PC-9 (cell line): Measurements from ENCODE around the gene RBM15. TPM values are rescaled to one million over a fixed set of nuclear protein-coding genes. Genes with fewer than 3 reads are reported as not detected.
A peak's percentile ranks its signal among the peaks of the same experiment; 100 is the strongest.

ENCODE experiments used
- BruUV-seq: library from RNA; stranded (reverse); fragments of 400-500 nt; replicated peaks from 2 replicates; lab custom pipeline; 2021; lab: Mats Ljungman, UMichigan
- CTCF ChIA-PET: fragments of 300-600 bp; sonication (Branson Sonifier 250); formaldehyde crosslinking; loops from one replicate; lab custom pipeline; 2022; ENCODE audit warnings: antibody characterized with exemption; lab: Charles Lee
- POLR2A ChIA-PET: fragments of 300-600 bp; sonication (Branson Sonifier 250); formaldehyde crosslinking; loops from one replicate; lab custom pipeline; 2022; ENCODE audit warnings: antibody characterized with exemption; ENCODE audit not compliant: unreplicated experiment; lab: Charles Lee
- DNase-seq, 2 experiments: peaks; one replicate each; pipeline versions ENCODE4 v3.0.0 to v3.0.0-alpha.2; 2015 to 2022; ENCODE audit warnings: mixed read lengths in 1 of 2
- H2AFZ ChIP-seq: fragments of 200-600 bp; sonication (generic); 2 replicates; pipeline ENCODE4 v1.8.1; 2017; ENCODE audit warnings: antibody characterized with exemption
- H3F3A ChIP-seq: fragments of 200-600 bp; sonication (generic); 2 replicates; pipeline ENCODE4 v1.8.1; 2017; ENCODE audit warnings: antibody characterized with exemption, mild to moderate bottlenecking, low read depth; ENCODE audit not compliant: insufficient read depth
- H3K27ac ChIP-seq: fragments of 200-600 bp; sonication (generic); 2 replicates; pipeline ENCODE4 v1.6.1; 2016; ENCODE audit warnings: mixed run types
- H3K27me3 ChIP-seq: fragments of 200-600 bp; sonication (generic); 2 replicates; pipeline ENCODE4 v1.6.1; 2016; ENCODE audit warnings: low read depth, mixed run types; ENCODE audit not compliant: insufficient read depth
- H3K36me3 ChIP-seq: fragments of 200-600 bp; sonication (generic); 2 replicates; pipeline ENCODE4 v1.6.1; 2016; ENCODE audit warnings: low read depth, mixed run types
- H3K4me1 ChIP-seq: fragments of 200-600 bp; sonication (generic); replicated peaks from 2 replicates; pipeline ENCODE4 v1.6.1; 2016; ENCODE audit warnings: mixed run types; ENCODE audit not compliant: insufficient read depth
- H3K4me2 ChIP-seq: fragments of 200-600 bp; sonication (generic); 2 replicates; pipeline ENCODE4 v1.6.1; 2017; ENCODE audit warnings: mixed run types
- H3K4me3 ChIP-seq: fragments of 200-600 bp; sonication (generic); 2 replicates; pipeline ENCODE4 v1.6.1; 2016; ENCODE audit warnings: mixed run types
- H3K79me2 ChIP-seq: fragments of 200-600 bp; sonication (generic); 2 replicates; pipeline ENCODE4 v1.6.1; 2017; ENCODE audit warnings: low read depth, mixed run types
- H3K9me2 ChIP-seq: fragments of 200-600 bp; sonication (generic); 2 replicates; pipeline ENCODE4 v1.8.1; 2017; ENCODE audit warnings: mild to moderate bottlenecking; ENCODE audit not compliant: insufficient read depth
- H3K9me3 ChIP-seq: fragments of 200-600 bp; sonication (generic); 2 replicates; pipeline ENCODE4 v1.8.1; 2016; ENCODE audit warnings: low read depth; ENCODE audit not compliant: insufficient read depth
- H4K20me1 ChIP-seq: fragments of 200-600 bp; sonication (generic); 2 replicates; pipeline ENCODE4 v1.8.1; 2017; ENCODE audit not compliant: insufficient read depth
- CTCF ChIP-seq: fragments of 200-600 bp; sonication (generic); conservative IDR thresholded peaks from 2 replicates; pipeline ENCODE4 v1.6.1; 2017; ENCODE audit warnings: mixed run types, antibody characterized with exemption, mild to moderate bottlenecking, moderate library complexity
- EZH2 ChIP-seq: fragments of 200-600 bp; sonication (generic); IDR thresholded peaks from 2 replicates; pipeline ENCODE4 v1.8.0; 2017; ENCODE audit warnings: antibody characterized with exemption, low read depth
- intact Hi-C: fragments of 100-400 bp; cut with micrococcal nuclease; formaldehyde crosslinking; loops from one replicate; pipeline ENCODE4 v1.10.0; 2022; ENCODE audit not compliant: unreplicated experiment
- total RNA-seq: library from RNA; stranded (reverse); gene quantifications from 2 replicates; pipeline ENCODE4 v1.2.3, GENCODE V29; 2021

Gene RBM15
- total RNA-seq, 1 experiment from 2014 or later, result 43.1 TPM

GRCh38 chr1:110355321-110355720 lies 16.1 kb downstream of the RBM15 start:
- TF ChIP-seq EZH2, result no peak
- no peak for TF ChIP-seq CTCF

GRCh38 chr1:110356379-110356778 lies 17.2 kb downstream of the RBM15 start:
- peak overlapping the region; percentile 42 for H3K4me2 ChIP-seq
- peaks cover 23% of the 10 kb centered on the region; the same call in 1 of the 2 replicates for H4K20me1 ChIP-seq
- H3K27me3 ChIP-seq, result no peaks in the 10 kb centered on the region
- peaks cover 32% of the 10 kb centered on the region for H3K36me3 ChIP-seq
- H3K4me1 ChIP-seq, result peaks cover 46% of the 10 kb centered on the region
- ChIA-PET POLR2A (no interaction called here), CTCF (no interaction called here)
- H3K4me3 ChIP-seq, result no peak overlapping the region
- H3K9me2 ChIP-seq, result no peaks in the 10 kb centered on the region
- peak overlapping the region; percentile 46 for H3K27ac ChIP-seq
- H3K9me3 ChIP-seq, result no peaks in the 10 kb centered on the region
- intact Hi-C loops, result no loop called here
- H2AFZ ChIP-seq, result no peak overlapping the region
- TF ChIP-seq EZH2, result no peak
- TF ChIP-seq CTCF, result no peak
- peaks cover 89% of the 10 kb centered on the region for H3K79me2 ChIP-seq
- BruUV-seq, result no TSS peak
- peak; percentile 29 to 100 for DNase-seq
- peaks cover 45% of the 10 kb centered on the region for H3F3A ChIP-seq

More at GRCh38 chr1:110355321-110355720, 16.1 kb downstream of the RBM15 start:
- no TSS peak for BruUV-seq
- ChIA-PET CTCF (no interaction called here), POLR2A (no interaction called here)
- Histone ChIP-seq H4K20me1 (peaks cover 22% of the 10 kb centered on the region), H2AFZ (no peak overlapping the region), H3K4me1 (peaks cover 54% of the 10 kb centered on the region), H3K79me2 (peaks cover 91% of the 10 kb centered on the region), H3K27ac (peak overlapping the region; percentile 46), H3K4me2 (peak overlapping the region; percentile 42; the same call in 1 of the 2 replicates), H3K36me3 (peaks cover 41% of the 10 kb centered on the region), H3K9me2 (no peaks in the 10 kb centered on the region), H3K9me3 (no peaks in the 10 kb centered on the region), H3K4me3 (no peak overlapping the region), H3F3A (peaks cover 45% of the 10 kb centered on the region), H3K27me3 (no peaks in the 10 kb centered on the region)
- no peak for DNase-seq
- intact Hi-C loops, result no loop called here

GRCh38 chr1:110360431-110360830 lies 21.3 kb downstream of the RBM15 start:
- no peak for DNase-seq
- H2AFZ ChIP-seq, result no peak overlapping the region
- H3K4me1 ChIP-seq, result peaks cover 20% of the 10 kb centered on the region
- H3K4me2 ChIP-seq, result no peak overlapping the region
- H3K9me2 ChIP-seq, result no peaks in the 10 kb centered on the region
- H3K36me3 ChIP-seq, result peaks cover 40% of the 10 kb centered on the region
- H3F3A ChIP-seq, result peaks cover 29% of the 10 kb centered on the region
- no peak overlapping the region for H3K27ac ChIP-seq
- H4K20me1 ChIP-seq, result peaks cover 26% of the 10 kb centered on the region; the same call in 1 of the 2 replicates
- no peak for TF ChIP-seq EZH2
- TF ChIP-seq CTCF, result no peak
- ChIA-PET CTCF (interaction anchor here (0.6 kb wide), 1 partner anchor 297 kb away, joined by 3 read pairs; no protein-coding TSS in a partner anchor), POLR2A (interaction anchor here (0.7 kb wide), 1 partner anchor 794 kb away, joined by 3 read pairs; no protein-coding TSS in a partner anchor)
- no peak overlapping the region for H3K4me3 ChIP-seq
- intact Hi-C loops, result no loop called here
- BruUV-seq, result no TSS peak
- peaks cover 84% of the 10 kb centered on the region for H3K79me2 ChIP-seq
- no peaks in the 10 kb centered on the region for H3K9me3 ChIP-seq
- H3K27me3 ChIP-seq, result no peaks in the 10 kb centered on the region
